Mesothelial cell of epicardium (in vitro differentiated cells): Measurements from ENCODE around the gene VWA8. TPM values are rescaled to one million over a fixed set of nuclear protein-coding genes. Genes with fewer than 3 reads are reported as not detected.

Experiments used
- DNase-seq, 2 experiments: peaks; one replicate each; pipeline ENCODE4 v3.0.0; 2021; ENCODE audit warnings: low spot score in 2 of 2; ENCODE audit not compliant: unreplicated experiment in 2 of 2
- H3K27ac Mint-ChIP-seq: 2 replicates; pipeline ENCODE4 v1.8.0; 2021; ENCODE audit warnings: mixed read lengths
- H3K27me3 Mint-ChIP-seq: 2 replicates; pipeline ENCODE4 v1.8.0; 2021; ENCODE audit warnings: low read depth, mixed read lengths
- H3K36me3 Mint-ChIP-seq: 2 replicates; pipeline ENCODE4 v1.8.0; 2021; ENCODE audit warnings: mixed read lengths
- H3K4me1 Mint-ChIP-seq: 2 replicates; pipeline ENCODE4 v1.8.0; 2021; ENCODE audit warnings: mixed read lengths
- H3K4me3 Mint-ChIP-seq: 2 replicates; pipeline ENCODE4 v1.8.0; 2021; ENCODE audit warnings: mild to moderate bottlenecking, moderate library complexity, mixed read lengths
- H3K9me3 Mint-ChIP-seq: 2 replicates; pipeline ENCODE4 v1.8.0; 2021; ENCODE audit warnings: mixed read lengths
- CTCF ChIP-seq: fragments of 200-600 bp; sonication (generic); IDR thresholded peaks from one replicate; pipeline ENCODE4 v1.5.0; 2021; ENCODE audit warnings: antibody characterized with exemption; ENCODE audit not compliant: unreplicated experiment
- total RNA-seq: library from RNA; stranded (reverse); gene quantifications from 3 replicates; pipeline ENCODE4 v1.2.1, GENCODE V29; 2021

Gene VWA8
- total RNA-seq, 1 donor from 2014 or later = 20.0 TPM

GRCh38 chr13:41935501-41935900 is 25.4 kb downstream of the VWA8 start:
- Mint-ChIP-seq H3K4me1 (peaks cover 6% of the 10 kb centered on the region), H3K9me3 (peaks cover 16% of the 10 kb centered on the region), H3K27me3 (no peaks in the 10 kb centered on the region), H3K27ac (no peak overlapping the region), H3K36me3 (peaks cover 20% of the 10 kb centered on the region), H3K4me3 (no peak overlapping the region)
- no peak for TF ChIP-seq CTCF
- DNase-seq = no peak

GRCh38 chr13:41934994-41935393 is 25.9 kb downstream of the VWA8 start:
- TF ChIP-seq CTCF = no peak
- no peak overlapping the region for H3K27ac Mint-ChIP-seq
- H3K36me3 Mint-ChIP-seq = peaks cover 23% of the 10 kb centered on the region
- DNase-seq = no peak
- H3K9me3 Mint-ChIP-seq = peaks cover 20% of the 10 kb centered on the region
- no peaks in the 10 kb centered on the region for H3K27me3 Mint-ChIP-seq
- H3K4me1 Mint-ChIP-seq = peaks cover 3% of the 10 kb centered on the region
- no peak overlapping the region for H3K4me3 Mint-ChIP-seq

- Mint-ChIP-seq H3K9me3 (peaks cover 20% of the 10 kb centered on the region), H3K4me1 (no peaks in the 10 kb centered on the region), H3K36me3 (peaks cover 30% of the 10 kb centered on the region), H3K27ac (no peak overlapping the region), H3K4me3 (no peak overlapping the region), H3K27me3 (no peaks in the 10 kb centered on the region)
- DNase-seq = no peak
- TF ChIP-seq CTCF = no peak
Observed at GRCh38 chr13:41934120-41934519, 26.8 kb downstream of the VWA8 start.

- no peak for DNase-seq
- Mint-ChIP-seq H3K9me3 (peaks cover 39% of the 10 kb centered on the region), H3K27ac (no peak overlapping the region), H3K36me3 (peaks cover 49% of the 10 kb centered on the region), H3K4me3 (no peak overlapping the region), H3K27me3 (no peaks in the 10 kb centered on the region), H3K4me1 (no peaks in the 10 kb centered on the region)
- TF ChIP-seq CTCF = no peak
Observed at GRCh38 chr13:41931337-41931736, 29.6 kb downstream of the VWA8 start.

GRCh38 chr13:41930154-41930553 is 30.8 kb downstream of the VWA8 start:
- H3K27ac Mint-ChIP-seq = no peak overlapping the region
- no peak for TF ChIP-seq CTCF
- H3K9me3 Mint-ChIP-seq = peaks cover 45% of the 10 kb centered on the region
- DNase-seq = no peak
- H3K4me1 Mint-ChIP-seq = no peaks in the 10 kb centered on the region
- no peaks in the 10 kb centered on the region for H3K27me3 Mint-ChIP-seq
- H3K36me3 Mint-ChIP-seq = peaks cover 56% of the 10 kb centered on the region
- H3K4me3 Mint-ChIP-seq = no peak overlapping the region

GRCh38 chr13:41928323-41928722 is 32.6 kb downstream of the VWA8 start:
- no peak overlapping the region for H3K27ac Mint-ChIP-seq
- DNase-seq = no peak

More at GRCh38 chr13:41928323-41928722, 32.6 kb downstream of the VWA8 start:
- no peak for TF ChIP-seq CTCF
- Mint-ChIP-seq H3K36me3 (peaks cover 59% of the 10 kb centered on the region), H3K9me3 (peaks cover 50% of the 10 kb centered on the region), H3K4me3 (no peak overlapping the region), H3K27me3 (no peaks in the 10 kb centered on the region), H3K4me1 (no peaks in the 10 kb centered on the region)
